Measurements from ENCODE around the gene RAB21.
"Not testable (repeated sequence)": the region's sequence is repeated elsewhere in the genome, so short reads cannot be mapped to it uniquely, and the experiment has no call there.

RAB21 gene

GRCh38 chr12:71795901-71796300 is 41.2 kb downstream of the RAB21 start:
- DNase-seq (ENCODE audit: extremely low read depth in 1 of 2, low read depth in 1 of 2), result no peak

GRCh38 chr12:71797531-71797930 is 42.9 kb downstream of the RAB21 start:
- DNase-seq (ENCODE audit: extremely low read depth in 1 of 2, low read depth in 1 of 2), result no peak

GRCh38 chr12:71799106-71799505 is 44.4 kb downstream of the RAB21 start:
- DNase-seq (ENCODE audit: extremely low read depth in 1 of 2, low read depth in 1 of 2), result no peak

- DNase-seq (ENCODE audit: extremely low read depth in 1 of 2, low read depth in 1 of 2), result no peak
Observed at GRCh38 chr12:71800177-71800576, 45.5 kb downstream of the RAB21 start.

- DNase-seq (ENCODE audit: extremely low read depth in 1 of 2, low read depth in 1 of 2), result no peak
Observed at GRCh38 chr12:71804505-71804904, 49.8 kb downstream of the RAB21 start.

- DNase-seq (ENCODE audit: extremely low read depth in 1 of 2, low read depth in 1 of 2), result no peak
Observed at GRCh38 chr12:71810921-71811320, 56.3 kb downstream of the RAB21 start.

- DNase-seq (ENCODE audit: extremely low read depth in 1 of 2, low read depth in 1 of 2), result not testable (repeated sequence)
Observed at GRCh38 chr12:71815242-71815641, 60.6 kb downstream of the RAB21 start.

GRCh38 chr12:71822088-71822487 is 67.4 kb downstream of the RAB21 start:
- DNase-seq (ENCODE audit: extremely low read depth in 1 of 2, low read depth in 1 of 2), result not testable (repeated sequence)

DNA sequence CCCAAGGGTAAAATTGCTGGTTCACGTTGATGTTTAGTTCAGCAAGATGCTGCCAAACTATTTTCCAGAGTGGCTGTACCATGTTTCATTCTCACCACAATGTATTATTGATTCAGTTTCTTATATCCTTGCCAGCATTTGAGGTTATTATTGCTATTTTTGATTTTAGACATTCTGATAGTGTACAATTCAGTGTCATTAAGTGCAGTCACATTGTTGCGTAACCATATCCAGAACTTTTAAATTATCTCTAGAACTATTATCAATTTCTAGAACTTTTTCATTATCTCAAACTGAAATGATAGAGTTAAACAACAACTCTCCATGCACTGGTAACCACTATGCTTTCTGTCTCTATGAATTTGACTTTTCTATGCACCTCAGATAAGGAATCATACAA is 74.2 kb downstream of the RAB21 start:
- DNase-seq (ENCODE audit: extremely low read depth in 1 of 2, low read depth in 1 of 2), result no peak

GRCh38 chr12:71837356-71837755 is 82.7 kb downstream of the RAB21 start:
- no peak for DNase-seq (ENCODE audit: extremely low read depth in 1 of 2, low read depth in 1 of 2)

- DNase-seq (ENCODE audit: extremely low read depth in 1 of 2, low read depth in 1 of 2), result no peak
Observed at GRCh38 chr12:71838231-71838630, 83.6 kb downstream of the RAB21 start.

- no peak for DNase-seq (ENCODE audit: extremely low read depth in 1 of 2, low read depth in 1 of 2)
Observed at GRCh38 chr12:71838676-71839075, 84.0 kb downstream of the RAB21 start.

DNA sequence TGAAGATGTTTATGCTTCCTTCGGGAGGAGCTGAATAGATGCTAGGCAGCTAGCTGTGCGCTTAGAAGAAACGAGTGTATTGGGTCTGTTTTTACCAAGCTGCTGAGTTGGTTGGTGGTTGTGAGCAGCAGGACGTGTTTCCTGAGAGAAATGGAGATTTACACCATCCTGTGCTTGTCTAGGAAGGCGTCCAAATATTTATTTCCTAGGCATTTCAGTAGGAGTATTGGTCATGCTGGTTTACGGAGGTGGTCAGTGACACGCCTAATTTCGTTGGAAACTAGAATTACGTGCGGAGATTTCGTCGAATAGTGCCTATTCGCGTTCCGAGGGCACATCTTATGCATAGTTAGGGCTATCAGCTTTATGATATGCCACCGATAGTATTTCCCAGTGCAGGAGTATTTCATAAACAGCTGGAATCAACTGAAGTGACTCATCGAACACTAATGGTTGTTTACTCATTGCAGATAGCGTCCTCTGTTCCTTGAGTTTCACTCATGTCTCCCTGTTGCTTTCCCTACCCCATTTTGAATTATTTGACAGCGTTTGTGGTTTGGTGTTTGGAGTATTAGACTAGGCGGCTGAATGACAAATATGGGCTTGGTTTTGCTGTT is 85.7 kb downstream of the RAB21 start:
- no peak for DNase-seq (ENCODE audit: extremely low read depth in 1 of 2, low read depth in 1 of 2)

- DNase-seq (ENCODE audit: extremely low read depth in 1 of 2, low read depth in 1 of 2), result no peak
Observed at GRCh38 chr12:71846322-71846940, 91.8 kb downstream of the RAB21 start.

DNA sequence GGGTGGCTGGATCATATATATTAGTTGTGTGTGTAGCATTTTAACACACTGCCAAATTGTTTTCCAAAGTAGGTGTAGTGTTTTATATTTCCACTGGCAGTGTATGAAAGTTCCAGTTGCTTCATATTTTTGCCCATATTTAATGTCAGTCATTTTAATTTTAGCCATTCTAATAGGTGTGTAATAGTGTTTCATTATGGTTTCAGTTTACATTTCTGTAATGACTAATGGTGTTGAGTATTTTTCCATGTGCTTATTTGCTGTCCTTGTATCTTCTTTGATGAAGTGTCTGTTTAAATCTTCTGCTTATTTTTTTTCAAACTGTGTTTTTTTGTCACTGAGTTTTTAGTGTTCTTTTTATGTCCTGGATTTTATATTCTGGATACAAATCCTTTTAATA is 93.5 kb downstream of the RAB21 start:
- DNase-seq (ENCODE audit: extremely low read depth in 1 of 2, low read depth in 1 of 2), result no peak

- no peak for DNase-seq (ENCODE audit: extremely low read depth in 1 of 2, low read depth in 1 of 2)
Observed at GRCh38 chr12:71849109-71849851, 94.6 kb downstream of the RAB21 start.
